Spleen (tissue), 7 donors: ENCODE measurements around the gene BCAR1.

Experiments
- POLR2A ChIP-seq, 3 donors: fragments of 450-650 bp; IDR thresholded peaks; one replicate each; pipeline ENCODE4 v1.5.1; 2017; ENCODE audit warnings: antibody characterized with exemption in 3 of 3, mild to moderate bottlenecking in 1 of 3
- POLR2AphosphoS5 ChIP-seq, 3 donors: sonication (generic); formaldehyde crosslinking; IDR thresholded peaks; one replicate each; pipeline ENCODE4 v1.5.1; 2017; ENCODE audit warnings: antibody characterized with exemption in 3 of 3
- TF ChIP-seq, protein P1 (sequence below), 11 experiments: fragments of 200-600 bp in 7 of 11; fragments of 450-650 bp in 4 of 11; sonication (generic) in 4 of 11; IDR thresholded peaks in 8 of 11; conservative IDR thresholded peaks in 3 of 11; 1 replicate in 7 of 11; 2 replicates in 4 of 11; pipeline versions ENCODE4 v1.4.0 to v1.8.0; 2016 to 2021; ENCODE audit warnings: antibody characterized with exemption in 11 of 11, inconsistent platforms in 4 of 11, mild to moderate bottlenecking in 1 of 11
- donor health status: DM: no; HTN: no; CAD: no; lungs with moderate emphysema.
- donor health status: DM: no; HTN: no; CAD: no.
- donor health status: DM: no; HTN: no; CAD: no.

DNA sequence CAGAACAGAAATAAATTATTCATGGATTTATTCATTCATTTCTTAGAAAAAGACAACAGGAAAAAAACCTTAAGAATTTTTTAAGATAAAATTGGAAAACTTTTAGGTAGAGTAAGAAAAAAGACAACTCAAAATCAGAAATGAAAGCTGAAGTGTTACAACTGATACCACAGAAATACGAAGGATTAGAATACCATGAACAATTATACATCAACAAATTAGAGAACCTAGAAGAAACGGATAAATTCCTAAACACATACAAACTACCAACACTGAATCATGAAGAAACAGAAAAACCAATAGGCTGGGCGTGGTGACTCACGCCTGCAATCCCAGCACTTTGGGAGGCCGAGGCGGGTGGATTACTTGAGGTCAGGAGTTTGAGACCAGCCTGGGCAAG, 72.2 kb downstream of the BCAR1 start:
- TF ChIP-seq, protein P1, sequence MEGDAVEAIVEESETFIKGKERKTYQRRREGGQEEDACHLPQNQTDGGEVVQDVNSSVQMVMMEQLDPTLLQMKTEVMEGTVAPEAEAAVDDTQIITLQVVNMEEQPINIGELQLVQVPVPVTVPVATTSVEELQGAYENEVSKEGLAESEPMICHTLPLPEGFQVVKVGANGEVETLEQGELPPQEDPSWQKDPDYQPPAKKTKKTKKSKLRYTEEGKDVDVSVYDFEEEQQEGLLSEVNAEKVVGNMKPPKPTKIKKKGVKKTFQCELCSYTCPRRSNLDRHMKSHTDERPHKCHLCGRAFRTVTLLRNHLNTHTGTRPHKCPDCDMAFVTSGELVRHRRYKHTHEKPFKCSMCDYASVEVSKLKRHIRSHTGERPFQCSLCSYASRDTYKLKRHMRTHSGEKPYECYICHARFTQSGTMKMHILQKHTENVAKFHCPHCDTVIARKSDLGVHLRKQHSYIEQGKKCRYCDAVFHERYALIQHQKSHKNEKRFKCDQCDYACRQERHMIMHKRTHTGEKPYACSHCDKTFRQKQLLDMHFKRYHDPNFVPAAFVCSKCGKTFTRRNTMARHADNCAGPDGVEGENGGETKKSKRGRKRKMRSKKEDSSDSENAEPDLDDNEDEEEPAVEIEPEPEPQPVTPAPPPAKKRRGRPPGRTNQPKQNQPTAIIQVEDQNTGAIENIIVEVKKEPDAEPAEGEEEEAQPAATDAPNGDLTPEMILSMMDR (IDR thresholded peaks at IDR 0.05 in 8 of 11, conservative IDR thresholded peaks at IDR 0.05 in 3 of 11): no peak
- no peak for TF ChIP-seq POLR2AphosphoS5 (IDR thresholded peaks at IDR 0.05)
- TF ChIP-seq POLR2A (IDR thresholded peaks at IDR 0.05): no peak
